H1 (cell line): Measurements from ENCODE around the gene LFNG. TPM values are rescaled to one million over a fixed set of nuclear protein-coding genes. Genes with fewer than 3 reads are reported as not detected.

ENCODE experiments used
- CTCF ChIA-PET: fragments of 300-600 bp; sonication (Branson Sonifier 250); formaldehyde crosslinking; loops from one replicate; lab custom pipeline; 2021; ENCODE audit not compliant: partially characterized antibody; lab: Charles Lee
- POLR2A ChIA-PET: fragments of 300-600 bp; sonication (Branson Sonifier 250); formaldehyde crosslinking; loops from one replicate; lab custom pipeline; 2021; ENCODE audit warnings: inconsistent platforms; ENCODE audit not compliant: partially characterized antibody; lab: Charles Lee
- DNase-seq, 2 experiments: peaks; one replicate each; pipeline versions ENCODE4 v3.0.0 to v3.0.0-alpha.2; 2010 to 2022; ENCODE audit warnings: low spot score in 2 of 2, low read depth in 1 of 2, mixed read lengths in 1 of 2
- FAIRE-seq: peaks from 2 replicates; lab custom pipeline; 2011; peaks lifted over from hg19 to GRCh38; lab: Jason Lieb, UNC
- H2AFZ ChIP-seq: 2 replicates; pipeline ENCODE4 v1.8.1; 2012; ENCODE audit warnings: low read length, inconsistent platforms
- H2AK5ac ChIP-seq: 2 replicates; pipeline ENCODE4 v1.6.1; 2013; ENCODE audit warnings: low read depth, low read length
- H2BK120ac ChIP-seq: replicated peaks from 2 replicates; pipeline ENCODE3; 2013; ENCODE audit warnings: low read depth, low read length, inconsistent platforms
- H2BK12ac ChIP-seq: 2 replicates; pipeline ENCODE4 v1.6.1; 2013; ENCODE audit warnings: low read depth, low read length
- H2BK15ac ChIP-seq: 2 replicates; pipeline ENCODE4 v1.6.1; 2013; ENCODE audit warnings: low read length
- H2BK20ac ChIP-seq: 2 replicates; pipeline ENCODE4 v1.6.1; 2013; ENCODE audit warnings: low read length
- H2BK5ac ChIP-seq: 2 replicates; pipeline ENCODE4 v1.6.1; 2013; ENCODE audit warnings: low read depth, low read length
- H3K14ac ChIP-seq: 2 replicates; pipeline ENCODE4 v1.6.1; 2013; ENCODE audit warnings: inconsistent platforms; ENCODE audit not compliant: insufficient read length
- H3K18ac ChIP-seq: 2 replicates; pipeline ENCODE4 v1.6.1; 2013; ENCODE audit warnings: low read length; ENCODE audit errors: extremely low read depth
- H3K23ac ChIP-seq: 2 replicates; pipeline ENCODE4 v1.6.1; 2013; ENCODE audit warnings: inconsistent platforms; ENCODE audit not compliant: insufficient read length
- H3K23me2 ChIP-seq: 2 replicates; pipeline ENCODE4 v1.6.1; 2013; ENCODE audit warnings: low read depth, low read length
- H3K27ac ChIP-seq: 2 replicates; pipeline ENCODE4 v1.6.1; 2011; ENCODE audit warnings: low read depth, low read length, inconsistent platforms
- H3K27me3 ChIP-seq, 4 experiments: replicated peaks in 1 of 4; 1 replicate in 1 of 4; 2 replicates in 3 of 4; pipeline versions ENCODE4 v1.6.1 to v1.8.1; 2011 to 2013; ENCODE audit warnings: low read length in 3 of 4, mild to moderate bottlenecking in 3 of 4, inconsistent platforms in 2 of 4, mixed read lengths in 2 of 4, moderate library complexity in 1 of 4; ENCODE audit not compliant: control insufficient read depth in 3 of 4, insufficient read depth in 3 of 4; ENCODE audit errors: extremely low read depth in 1 of 4
- H3K36me3 ChIP-seq, 4 experiments: 2 replicates each; pipeline versions ENCODE4 v1.6.1 to v1.8.1; 2011 to 2013; ENCODE audit warnings: mild to moderate bottlenecking in 4 of 4, low read length in 3 of 4, moderate library complexity in 2 of 4, control low read depth in 1 of 4, inconsistent platforms in 1 of 4; ENCODE audit not compliant: insufficient read depth in 4 of 4, control insufficient read depth in 2 of 4
- H3K4ac ChIP-seq: replicated peaks from 2 replicates; pipeline ENCODE3; 2013; ENCODE audit warnings: low read length, low read depth, mixed read lengths, inconsistent platforms; ENCODE audit not compliant: insufficient read length
- H3K4me1 ChIP-seq, 4 experiments: replicated peaks in 1 of 4; 1 replicate in 1 of 4; 2 replicates in 3 of 4; pipeline versions ENCODE4 v1.6.1 to v1.8.1; 2011 to 2013; ENCODE audit warnings: low read length in 3 of 4, inconsistent platforms in 2 of 4, mixed read lengths in 1 of 4; ENCODE audit not compliant: insufficient read depth in 4 of 4, control insufficient read depth in 3 of 4
- H3K4me2 ChIP-seq, 2 experiments: 2 replicates each; pipeline versions ENCODE4 v1.6.1 to v1.8.1; 2011 to 2013; ENCODE audit warnings: low read depth in 2 of 2, low read length in 2 of 2, control low read depth in 1 of 2, inconsistent platforms in 1 of 2, mild to moderate bottlenecking in 1 of 2; ENCODE audit not compliant: insufficient read depth in 1 of 2
- H3K4me3 ChIP-seq, 4 experiments: fragments of 200-600, 300-600 bp in 1 of 4; sonication (generic), shearing (Covaris generic), sonication (Bioruptor Twin) in 1 of 4; 2 replicates each; pipeline versions ENCODE4 v1.5.1 to v1.8.1; 2011 to 2016; ENCODE audit warnings: low read length in 4 of 4, low read depth in 3 of 4, control low read depth in 2 of 4, inconsistent platforms in 2 of 4, mild to moderate bottlenecking in 2 of 4, mixed read lengths in 1 of 4, moderate library complexity in 1 of 4; ENCODE audit not compliant: insufficient read depth in 2 of 4; ENCODE audit errors: extremely low read depth in 1 of 4
- H3K56ac ChIP-seq: replicated peaks from 2 replicates; pipeline ENCODE3; 2013; ENCODE audit warnings: low read depth, mild to moderate bottlenecking, mixed read lengths, low read length, inconsistent platforms; ENCODE audit not compliant: insufficient read length
- H3K79me1 ChIP-seq: 2 replicates; pipeline ENCODE4 v1.6.1; 2013; ENCODE audit warnings: low read depth, low read length, control low read depth
- H3K79me2 ChIP-seq, 2 experiments: 2 replicates each; pipeline versions ENCODE4 v1.6.1 to v1.8.1; 2012 to 2013; ENCODE audit warnings: low read length in 2 of 2, mild to moderate bottlenecking in 2 of 2, inconsistent platforms in 1 of 2; ENCODE audit not compliant: insufficient read depth in 2 of 2, control insufficient read depth in 1 of 2
- H3K9ac ChIP-seq, 4 experiments: replicated peaks in 1 of 4; 1 replicate in 1 of 4; 2 replicates in 3 of 4; pipeline versions ENCODE4 v1.6.1 to v1.8.1; 2011 to 2013; ENCODE audit warnings: low read depth in 3 of 4, low read length in 3 of 4, control low read depth in 2 of 4, mild to moderate bottlenecking in 2 of 4, moderate library complexity in 2 of 4, inconsistent platforms in 1 of 4; ENCODE audit errors: extremely low read depth in 1 of 4
- H3K9me3 ChIP-seq, 2 experiments: 2 replicates each; pipeline versions ENCODE4 v1.6.1 to v1.8.1; 2012 to 2013; ENCODE audit warnings: mild to moderate bottlenecking in 2 of 2, moderate library complexity in 2 of 2, control low read depth in 1 of 2, inconsistent platforms in 1 of 2, low read depth in 1 of 2, low read length in 1 of 2, mixed read lengths in 1 of 2; ENCODE audit not compliant: insufficient read depth in 2 of 2
- H4K20me1 ChIP-seq, 2 experiments: replicated peaks in 1 of 2; 2 replicates each; pipeline versions ENCODE3 to v1.8.1; 2011 to 2013; ENCODE audit warnings: inconsistent platforms in 2 of 2, low read length in 2 of 2, mild to moderate bottlenecking in 1 of 2; ENCODE audit not compliant: insufficient read depth in 2 of 2, control insufficient read depth in 1 of 2
- H4K5ac ChIP-seq: 2 replicates; pipeline ENCODE4 v1.6.1; 2013; ENCODE audit warnings: low read length, low read depth, mixed read lengths, inconsistent platforms; ENCODE audit not compliant: insufficient read length
- H4K8ac ChIP-seq: 2 replicates; pipeline ENCODE4 v1.8.0; 2013; ENCODE audit warnings: mild to moderate bottlenecking, moderate library complexity, low read length, inconsistent platforms; ENCODE audit not compliant: insufficient read depth; ENCODE audit errors: extremely low read depth
- H4K91ac ChIP-seq: replicated peaks from 2 replicates; pipeline ENCODE3; 2013; ENCODE audit warnings: low read length, mixed read lengths, inconsistent platforms; ENCODE audit not compliant: insufficient read length
- BCL11A ChIP-seq, 2 experiments: IDR thresholded peaks; one replicate each; pipeline ENCODE4 v1.6.1; 2011; ENCODE audit warnings: low read depth in 2 of 2, low read length in 2 of 2, mild to moderate bottlenecking in 2 of 2
- CBX8 ChIP-seq: fragments of 300-800, 300-1000 bp; sonication (generic); IDR thresholded peaks from 2 replicates; pipeline ENCODE4 v1.7.1; 2016; ENCODE audit warnings: low read depth, low read length, borderline replicate concordance
- CREB1 ChIP-seq: IDR thresholded peaks from 2 replicates; pipeline ENCODE4 v1.6.1; 2012; ENCODE audit warnings: inconsistent platforms
- EP300 ChIP-seq, 2 experiments: IDR thresholded peaks; 1 replicate in 1 of 2; 2 replicates in 1 of 2; pipeline ENCODE4 v1.6.1; 2011 to 2012; ENCODE audit warnings: low read depth in 2 of 2, low read length in 2 of 2, mild to moderate bottlenecking in 2 of 2, borderline replicate concordance in 1 of 2, inconsistent platforms in 1 of 2, moderate library complexity in 1 of 2
- EZH2 ChIP-seq: fragments of 200-600 bp; sonication (generic); IDR thresholded peaks from 2 replicates; pipeline ENCODE4 v1.7.1; 2012; ENCODE audit warnings: low read depth, mild to moderate bottlenecking, moderate library complexity, low read length, inconsistent platforms; ENCODE audit not compliant: severe bottlenecking
- WGBS, 2 experiments: shearing (Covaris generic) in 1 of 2; methylation state at CpG; one replicate each; pipeline versions ENCODE4 v1.1.6 to v1.1.7; 2013 to 2015; ENCODE audit warnings: low lambda C conversion rate in 2 of 2, mixed read lengths in 2 of 2, inconsistent platforms in 1 of 2, low coverage in 1 of 2, missing lambda C conversion rate in 1 of 2; ENCODE audit not compliant: insufficient replicate concordance in 2 of 2, insufficient coverage in 1 of 2, insufficient read length in 1 of 2; ENCODE audit errors: extremely low coverage in 1 of 2, missing lambda C conversion rate in 1 of 2; 5-methylcytosine and 5-hydroxymethylcytosine counted together
- polyA plus RNA-seq, 7 experiments: library from polyadenylated mRNA; depleted of rRNA in 3 of 7; stranded (reverse) in 5 of 7; unstranded in 2 of 7; fragments of >200 nt in 5 of 7; fragments of 200-250 nt in 2 of 7; gene quantifications; 1 replicate in 5 of 7; 2 replicates in 1 of 7; 4 replicates in 1 of 7; pipeline versions ENCODE4 v1.2.1 to v1.2.3, GENCODE V29; 2011 to 2013; ENCODE audit warnings: missing spikeins in 2 of 7, mixed read lengths in 2 of 7
- total RNA-seq: library from RNA; stranded (reverse); fragmentation: NEBNext Ultra II Directional; extraction: Animal tissue kit (Norgen Biotek cat#: 25700); gene quantifications from 2 replicates; pipeline ENCODE4 v1.2.1, GENCODE V29; 2021

The LFNG gene
- total and polyA plus RNA-seq, 2 of the 8 experiments (the other 6 are each of a cell fraction or from before 2014, with no cell fraction given): 31.6 to 35.6 TPM

- Histone ChIP-seq H3K56ac (no peak overlapping the region), H3K4me2 (no peak overlapping the region), H3K4me1 (peaks cover 0 to 11% (median 3%) of the 10 kb centered on the region in 4 experiments; a peak in 3 of 7 replicates), H3K27me3 (no peaks in the 10 kb centered on the region), H3K79me2 (no peaks in the 10 kb centered on the region), H3K18ac (no peak overlapping the region), H3K9me3 (no peaks in the 10 kb centered on the region), H3K4me3 (no peak overlapping the region), H4K91ac (no peak overlapping the region), H3K79me1 (no peaks in the 10 kb centered on the region), H2BK20ac (no peak overlapping the region), H3K36me3 (no peaks in the 10 kb centered on the region), H4K8ac (no peak overlapping the region), H3K27ac (no peak overlapping the region), H3K9ac (no peak overlapping the region), H2BK15ac (no peak overlapping the region), H4K5ac (no peak overlapping the region), H2AFZ (no peak overlapping the region), H2BK120ac (no peak overlapping the region), H3K23ac (no peak overlapping the region), H2BK12ac (no peak overlapping the region), H3K4ac (no peak overlapping the region), H3K14ac (no peak overlapping the region), H2BK5ac (0 out of 2 replicates have a peak overlapping the region, but pooled peaks have one; percentile 2), H2AK5ac (no peak overlapping the region), H3K23me2 (no peaks in the 10 kb centered on the region), H4K20me1 (no peaks in the 10 kb centered on the region)
- no peak for DNase-seq
- no peak for FAIRE-seq
- POLR2A ChIA-PET: interaction anchor here (0.5 to 4.6 kb wide), 5 partner anchors 8 to 119 kb away, joined by 3 to 19 read pairs (median 4); no protein-coding TSS in a partner anchor
- 93% methylated on average over 6 of the region's 6 CpGs; no CpG with 5 or more reads in 1 of the 2 experiments for WGBS, 2 experiments
- no peak for TF ChIP-seq BCL11A (IDR thresholded peaks at IDR 0.05; ENCODE audit: low read depth in 2 of 2, low read length in 2 of 2)
- TF ChIP-seq EZH2: no peak
- no peak for TF ChIP-seq EP300 (IDR thresholded peaks at IDR 0.05; ENCODE audit: borderline replicate concordance in 1 of 2, low read depth in 2 of 2, low read length in 2 of 2)
- TF ChIP-seq CREB1: no peak
- no peak for TF ChIP-seq CBX8
- CTCF ChIA-PET: interaction anchor here (0.9 to 1.6 kb wide), 4 partner anchors 9 to 29 kb away, joined by 3 read pairs; no protein-coding TSS in a partner anchor
These were observed 11.7 kb upstream of the LFNG start for GRCh38 chr7:2507917-2508306.
